HG03159 (cell line): Measurements from ENCODE around the gene IGBP1.
"Not testable (repeated sequence)": the region's sequence is repeated elsewhere in the genome, so short reads cannot be mapped to it uniquely, and the experiment has no call there.

Experiments
- ATAC-seq: cut with Tn5 transposase; IDR thresholded peaks from one replicate; pipeline ENCODE4 v1.9.1; 2021; ENCODE audit warnings: mild to moderate bottlenecking, moderate library complexity; ENCODE audit not compliant: unreplicated experiment

The IGBP1 gene

GRCh38 chrX:70166601-70167590, 33.6 kb downstream of the IGBP1 start:
- ATAC-seq, result no peak

GRCh38 chrX:70168238-70169188, 35.3 kb downstream of the IGBP1 start:
- ATAC-seq, result no peak

DNA sequence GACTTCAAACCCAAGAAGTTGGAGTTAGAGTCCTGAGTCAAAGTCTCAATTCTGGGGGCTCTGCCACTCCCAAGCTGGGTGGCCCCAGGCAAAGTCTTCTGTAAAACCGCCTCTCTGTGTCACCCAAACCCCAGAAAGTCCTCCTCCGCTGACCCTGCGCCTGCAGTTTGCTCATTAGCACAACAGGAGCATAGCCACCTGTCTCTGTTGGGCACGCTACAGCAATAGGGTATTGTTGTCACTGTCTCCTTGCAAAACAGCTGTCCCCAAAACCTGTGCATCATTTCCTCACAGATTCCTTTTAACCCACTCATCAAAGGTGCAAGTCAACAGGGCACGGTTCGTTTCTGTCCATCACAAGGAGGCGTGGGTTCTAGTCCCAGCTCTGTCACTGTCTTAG, 36.0 kb downstream of the IGBP1 start:
- no peak for ATAC-seq

DNA sequence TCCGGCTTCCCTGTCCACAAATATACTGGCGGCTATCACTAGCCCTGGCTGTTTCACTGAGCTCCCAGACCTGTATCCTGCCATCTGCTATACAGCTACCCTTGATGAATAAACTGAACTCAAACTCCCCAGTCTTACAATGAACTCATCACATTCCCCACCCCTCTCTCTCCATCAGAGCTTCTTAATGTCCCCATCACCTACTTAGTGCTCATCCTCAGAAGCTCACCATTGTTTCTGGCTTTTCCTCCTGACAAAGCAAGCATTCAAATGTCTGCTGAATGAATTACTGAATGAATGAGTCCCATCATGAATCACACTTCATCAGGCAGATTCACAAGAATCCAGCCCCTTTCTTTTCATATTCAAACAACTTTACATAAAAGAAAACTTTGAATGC, 38.4 kb downstream of the IGBP1 start:
- ATAC-seq, result no peak

GRCh38 chrX:70172221-70172620, 39.0 kb downstream of the IGBP1 start:
- no peak for ATAC-seq

DNA sequence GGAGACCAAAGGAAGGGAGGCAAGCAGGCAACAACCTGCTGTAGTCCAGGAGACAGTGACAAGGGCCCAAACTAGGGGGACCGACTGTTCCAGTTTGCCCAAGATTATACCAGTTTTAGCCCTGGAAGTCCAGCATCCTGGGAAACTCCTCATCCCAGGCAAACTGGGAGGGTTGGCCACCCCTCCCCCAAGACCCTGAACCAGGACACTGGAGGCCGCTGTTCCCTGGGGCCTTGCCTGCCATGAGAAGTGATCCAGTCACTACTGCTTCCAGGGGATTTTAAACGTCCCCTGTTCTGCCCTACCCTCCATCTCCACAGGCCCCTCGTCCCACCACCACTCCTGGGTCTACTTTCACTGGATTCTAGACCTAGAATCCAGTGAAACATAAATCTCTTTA, 39.7 kb downstream of the IGBP1 start:
- ATAC-seq, result no peak

- ATAC-seq, result no peak
Observed at GRCh38 chrX:70174754-70175153, 41.5 kb downstream of the IGBP1 start.

GRCh38 chrX:70175338-70175737, 42.1 kb downstream of the IGBP1 start:
- ATAC-seq, result no peak

- ATAC-seq, result peak; percentile 48
Observed at GRCh38 chrX:70176938-70177533, 43.8 kb downstream of the IGBP1 start, which contains the start of gene DGAT2L6. DGAT2L6 (plus strand) TSS chrX:70177483; CDS start chrX:70177583, 100 bp downstream.

- no peak for ATAC-seq
Observed at GRCh38 chrX:70183091-70183490, 49.8 kb downstream of the IGBP1 start.

DNA sequence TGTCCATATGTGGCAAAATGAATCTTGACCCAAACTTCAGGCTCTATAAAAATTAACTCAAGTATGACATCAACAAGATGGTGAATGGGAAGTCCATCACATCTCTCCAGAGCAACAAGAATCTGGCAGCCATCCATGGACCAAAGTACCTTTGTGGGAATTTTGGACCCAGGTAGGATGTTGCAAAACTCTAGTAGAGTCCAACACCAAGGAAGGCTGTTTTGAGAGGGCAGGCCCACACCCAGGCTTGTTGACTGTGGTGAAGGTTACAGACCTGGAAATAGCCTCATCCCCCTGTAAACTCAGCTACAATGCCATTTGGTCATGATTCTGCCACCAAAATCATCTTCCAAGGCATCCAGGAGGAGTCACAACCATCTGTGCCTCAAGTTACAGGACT, 57.0 kb downstream of the IGBP1 start:
- no peak for ATAC-seq

DNA sequence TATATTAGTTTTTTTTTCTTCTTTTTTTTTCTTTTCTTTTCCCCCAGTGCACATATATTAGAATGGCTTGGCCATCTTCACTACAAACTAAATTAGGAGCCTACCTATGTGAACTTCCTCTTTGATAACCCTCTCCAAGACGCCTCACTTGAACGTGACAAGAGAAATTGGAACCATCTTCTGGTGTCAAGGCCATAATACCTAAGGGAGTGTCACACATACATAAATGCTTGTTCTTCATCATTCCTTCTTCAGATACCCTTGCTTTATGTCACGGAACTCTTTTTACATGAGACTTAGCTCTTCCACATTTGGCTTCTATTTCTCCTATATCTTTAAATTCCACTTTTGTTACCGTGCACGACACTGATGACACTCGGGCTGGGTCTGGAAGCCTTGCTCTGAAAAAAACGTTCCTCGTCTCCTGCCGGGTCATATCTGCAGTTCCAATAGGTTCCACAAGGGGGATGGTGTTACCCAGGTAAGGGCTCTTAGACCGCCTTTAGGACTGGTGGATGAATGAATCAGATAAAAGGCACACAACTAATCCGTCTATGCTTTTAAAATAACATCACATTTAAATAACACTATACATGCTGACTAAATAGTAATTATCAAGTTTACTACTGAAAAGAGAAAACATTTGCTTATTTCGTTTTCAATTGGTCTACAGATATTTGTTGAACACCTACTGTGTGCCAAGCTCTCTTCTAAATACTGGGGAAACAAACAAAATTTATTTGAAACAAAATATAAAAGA, 63.9 kb downstream of the IGBP1 start:
- ATAC-seq, result peak; percentile 77

DNA sequence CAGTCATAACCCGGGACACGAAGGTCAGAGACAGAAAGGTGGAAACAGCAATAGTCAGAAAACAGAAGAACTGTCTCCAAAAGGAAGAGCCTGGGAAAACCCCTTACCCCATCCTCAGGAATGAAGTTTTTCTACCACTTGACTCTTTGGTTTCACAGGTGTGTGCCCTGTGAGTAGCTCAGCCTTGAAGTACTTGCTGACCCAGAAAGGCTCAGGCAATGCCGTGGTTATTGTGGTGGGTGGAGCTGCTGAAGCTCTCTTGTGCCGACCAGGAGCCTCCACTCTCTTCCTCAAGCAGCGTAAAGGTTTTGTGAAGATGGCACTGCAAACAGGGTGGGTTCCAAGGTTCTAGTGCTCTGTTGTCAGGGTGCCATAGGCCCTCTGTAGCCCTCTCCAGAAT, 68.5 kb downstream of the IGBP1 start:
- ATAC-seq, result no peak

DNA sequence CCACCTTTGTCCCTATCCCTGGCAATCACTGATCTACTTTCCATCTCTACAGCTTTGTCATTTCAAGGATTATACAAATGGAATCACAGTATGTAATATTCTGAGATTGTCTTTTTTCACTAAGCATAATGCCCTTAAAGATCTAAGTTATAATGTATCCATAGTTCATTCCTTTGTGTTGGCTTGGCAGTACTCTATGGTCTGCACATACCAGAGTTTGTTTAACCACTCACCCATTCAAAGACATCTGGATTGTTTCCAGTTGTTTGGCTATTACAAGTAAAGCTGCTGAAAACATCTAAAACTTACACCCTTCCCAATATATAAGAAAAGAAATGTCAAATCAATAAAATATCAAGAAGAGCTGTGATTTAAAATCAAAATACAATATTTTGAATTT, 75.2 kb downstream of the IGBP1 start:
- ATAC-seq, result no peak

- ATAC-seq, result not testable (repeated sequence)
Observed at GRCh38 chrX:70209570-70209969, 76.3 kb downstream of the IGBP1 start.
